Esophagus squamous epithelium (tissue), 5 donors: Measurements from ENCODE around the gene DNAJC4. TPM values are rescaled to one million over a fixed set of nuclear protein-coding genes. Genes with fewer than 3 reads are reported as not detected.

Experiments
- DNase-seq: peaks from one replicate; lab custom pipeline; 2025; lab: John Stamatoyannopoulos, UW
- H3K27ac ChIP-seq, 4 donors: fragments of 200-600 bp; sonication (generic); one replicate each; pipeline ENCODE4 v1.5.1; 2016 to 2019; ENCODE audit warnings: mild to moderate bottlenecking in 1 of 4
- H3K27me3 ChIP-seq, 4 donors: fragments of 200-600 bp; sonication (generic); 1 replicate in 3 of 4; 2 replicates in 1 of 4; pipeline versions ENCODE4 v1.5.1 to v1.6.0; 2017 to 2021; ENCODE audit warnings: antibody characterized with exemption in 1 of 4
- H3K36me3 ChIP-seq, 3 donors: fragments of 200-600 bp; sonication (generic); one replicate each; pipeline ENCODE4 v1.5.1; 2016 to 2019
- H3K4me1 ChIP-seq, 3 donors: fragments of 200-600 bp; sonication (generic); one replicate each; pipeline ENCODE4 v1.5.1; 2017 to 2019
- H3K4me3 ChIP-seq, 4 donors: fragments of 200-600 bp; sonication (generic); 1 replicate in 3 of 4; 2 replicates in 1 of 4; pipeline ENCODE4 v1.5.1; 2016 to 2019; ENCODE audit warnings: mild to moderate bottlenecking in 2 of 4, moderate library complexity in 1 of 4
- H3K9me3 ChIP-seq, 3 donors: fragments of 200-600 bp; sonication (generic); one replicate each; pipeline ENCODE4 v1.5.1; 2016 to 2019
- CTCF ChIP-seq, 6 experiments: fragments of 450-650 bp in 4 of 6; fragments of 200-600 bp in 2 of 6; sonication (generic) in 2 of 6; IDR thresholded peaks; one replicate each; pipeline ENCODE4 v1.5.1; 2016 to 2019; ENCODE audit warnings: antibody characterized with exemption in 6 of 6, mild to moderate bottlenecking in 4 of 6, moderate library complexity in 4 of 6
- POLR2A ChIP-seq, 4 donors: fragments of 450-650 bp; IDR thresholded peaks; one replicate each; pipeline ENCODE4 v1.6.1; 2017; ENCODE audit warnings: antibody characterized with exemption in 4 of 4, mild to moderate bottlenecking in 4 of 4, moderate library complexity in 3 of 4
- WGBS, 2 donors: methylation state at CpG; one replicate each; pipeline ENCODE4 v1.1.5; 2018; 5-methylcytosine and 5-hydroxymethylcytosine counted together
- intact Hi-C: fragments of 100-400 bp; cut with DNase I; formaldehyde crosslinking; loops from one replicate; pipeline ENCODE4 v1.15.0; 2022
- total RNA-seq, 4 donors: library from RNA; depleted of rRNA; stranded (reverse); fragments of >200 nt; gene quantifications; one replicate each; pipeline ENCODE4 v1.1.0, GENCODE V29; 2016
- donor health status: DM: yes; HTN: yes; CAD: no.

Gene DNAJC4
- total RNA-seq, 4 donors from 2014 or later: 8.9 to 27.1 (median 16.8) TPM

- intact Hi-C loops: no loop called here
- H3K4me3 ChIP-seq: peak overlapping the region; percentile 63 to 95 (median 86)
- peaks cover 66 to 91% (median 69%) of the 10 kb centered on the region in 3 donors for H3K4me1 ChIP-seq
- whole genome bisulfite sequencing, 2 donors: 0% methylated on average over 3 to 4 of the region's 24 CpGs
- H3K36me3 ChIP-seq: peaks cover 0 to 56% (median 0%) of the 10 kb centered on the region in 3 donors
- no peaks in the 10 kb centered on the region for H3K27me3 ChIP-seq
- H3K9me3 ChIP-seq: no peaks in the 10 kb centered on the region
- peak; percentile 96 for DNase-seq
- TF ChIP-seq POLR2A (IDR thresholded peaks at IDR 0.05) (no peak), CTCF (IDR thresholded peaks at IDR 0.05) (no peak)
- H3K27ac ChIP-seq: peak overlapping the region; percentile 95 to 100 (median 99)
Observed at GRCh38 chr11:64241241-64241490, 10.8 kb downstream of the DNAJC4 start.

- 0% methylated on average over 1 to 19 of the region's 63 CpGs for WGBS, 2 donors
- Histone ChIP-seq H3K4me3 (peak overlapping the region; percentile 63 to 95 (median 86)), H3K4me1 (peaks cover 66 to 86% (median 69%) of the 10 kb centered on the region in 3 donors), H3K27ac (peak overlapping the region; percentile 95 to 100 (median 99)), H3K36me3 (peaks cover 0 to 51% (median 0%) of the 10 kb centered on the region in 3 donors), H3K9me3 (no peaks in the 10 kb centered on the region), H3K27me3 (no peaks in the 10 kb centered on the region)
- intact Hi-C loops: no loop called here
- peak in 2 of 4 donors; percentile 66 to 84 for TF ChIP-seq POLR2A (IDR thresholded peaks at IDR 0.05)
- TF ChIP-seq CTCF (IDR thresholded peaks at IDR 0.05): no peak
- no peak for DNase-seq
Observed at GRCh38 chr11:64241491-64242374, 11.4 kb downstream of the DNAJC4 start.

GRCh38 chr11:64243236-64243854 is 13.0 kb downstream of the DNAJC4 start:
- Histone ChIP-seq H3K4me3 (peak overlapping the region in 1 of 4 donors; percentile 63), H3K27ac (peak overlapping the region; percentile 42 to 100 (median 96)), H3K36me3 (peaks cover 0 to 35% (median 0%) of the 10 kb centered on the region in 3 donors), H3K9me3 (no peaks in the 10 kb centered on the region), H3K4me1 (peaks cover 63 to 86% (median 64%) of the 10 kb centered on the region in 3 donors), H3K27me3 (no peaks in the 10 kb centered on the region)
- no peak for TF ChIP-seq POLR2A (IDR thresholded peaks at IDR 0.05)
- no peak for TF ChIP-seq CTCF (IDR thresholded peaks at IDR 0.05)
- intact Hi-C loops: no loop called here
- 44 to 47% methylated on average over 2 to 6 of the region's 8 CpGs for WGBS, 2 donors
- DNase-seq: no peak

GRCh38 chr11:64244107-64244506 is 13.8 kb downstream of the DNAJC4 start:
- Histone ChIP-seq H3K27ac (peak overlapping the region in 3 of 4 donors; percentile 89 to 100 (median 95)), H3K4me1 (peaks cover 55 to 78% (median 62%) of the 10 kb centered on the region in 3 donors), H3K36me3 (peaks cover 0 to 28% (median 0%) of the 10 kb centered on the region in 3 donors), H3K9me3 (no peaks in the 10 kb centered on the region), H3K4me3 (no peak overlapping the region), H3K27me3 (no peaks in the 10 kb centered on the region)
- TF ChIP-seq POLR2A (IDR thresholded peaks at IDR 0.05) (no peak), CTCF (IDR thresholded peaks at IDR 0.05) (no peak)
- 42 to 64% methylated on average over 3 to 4 of the region's 5 CpGs for WGBS, 2 donors
- intact Hi-C loops: no loop called here
- DNase-seq: no peak

- no peak for TF ChIP-seq POLR2A (IDR thresholded peaks at IDR 0.05)
- no peak for TF ChIP-seq CTCF (IDR thresholded peaks at IDR 0.05)
- no peak for DNase-seq
- H3K9me3 ChIP-seq: no peaks in the 10 kb centered on the region
- H3K27ac ChIP-seq: peak overlapping the region; percentile 89 to 100 (median 92)
- H3K4me1 ChIP-seq: peaks cover 47 to 73% (median 57%) of the 10 kb centered on the region in 3 donors
- H3K27me3 ChIP-seq: no peaks in the 10 kb centered on the region
- peaks cover 0 to 26% (median 0%) of the 10 kb centered on the region in 3 donors for H3K36me3 ChIP-seq
- intact Hi-C loops: no loop called here
- 40% methylated on average over 2 of the region's 6 CpGs; no CpG with 5 or more reads in 1 of the 2 donors for WGBS, 2 donors
- peak overlapping the region; percentile 46 to 88 (median 83) for H3K4me3 ChIP-seq
Observed at GRCh38 chr11:64244966-64245365, 14.6 kb downstream of the DNAJC4 start.
